Left lung (tissue), 10 donors: Measurements from ENCODE around the gene SFXN5. TPM values are rescaled to one million over a fixed set of nuclear protein-coding genes. Genes with fewer than 3 reads are reported as not detected.

Experiments
- ATAC-seq: fragments of 200-7000 bp; cut with Tn5 transposase; one replicate; pipeline ENCODE4 v1.9.1; 2020; ENCODE audit warnings: moderate library complexity
- DNase-seq, 4 donors: peaks; one replicate each; pipeline ENCODE4 v3.0.0-alpha.2; 2013 to 2020
- H3K27ac ChIP-seq, 2 donors: fragments of 200-600 bp; sonication (generic) in 1 of 2; one replicate each; pipeline versions ENCODE4 v1.5.0 to v1.8.0; 2020 to 2021
- H3K27me3 ChIP-seq, 2 donors: fragments of 200-600 bp; sonication (generic) in 1 of 2; one replicate each; pipeline versions ENCODE4 v1.5.0 to v1.8.0; 2020 to 2021
- H3K36me3 ChIP-seq, 2 donors: fragments of 200-600 bp; sonication (generic) in 1 of 2; one replicate each; pipeline versions ENCODE4 v1.5.0 to v1.8.0; 2020 to 2021
- H3K4me1 ChIP-seq, 2 donors: fragments of 200-600 bp; one replicate each; pipeline ENCODE4 v1.8.0; 2021
- H3K4me3 ChIP-seq, 2 donors: fragments of 200-600 bp; sonication (generic) in 1 of 2; one replicate each; pipeline versions ENCODE4 v1.5.0 to v1.8.0; 2020 to 2021; ENCODE audit warnings: mild to moderate bottlenecking in 1 of 2
- H3K9me3 ChIP-seq, 2 donors: fragments of 200-600 bp; sonication (generic) in 1 of 2; one replicate each; pipeline versions ENCODE4 v1.5.0 to v1.8.0; 2020 to 2021
- CTCF ChIP-seq, 2 donors: fragments of 200-600 bp; sonication (generic) in 1 of 2; IDR thresholded peaks; one replicate each; pipeline versions ENCODE4 v1.5.0 to v1.8.0; 2021; ENCODE audit warnings: antibody characterized with exemption in 2 of 2
- intact Hi-C, 2 donors: fragments of 100-400 bp; cut with DNase I; formaldehyde crosslinking; loops; one replicate each; pipeline versions ENCODE4 v1.11.2 to v1.14.2; 2022
- polyA plus RNA-seq, 6 donors: library from polyadenylated mRNA; unstranded; fragments of 120-200 nt; gene quantifications; one replicate each; pipeline ENCODE4 v1.2.1, GENCODE V29; 2013; ENCODE audit not compliant: insufficient read length in 6 of 6
- total RNA-seq, 2 donors: library from RNA; stranded (reverse); fragmentation: NEBNext Ultra II Directional; extraction: Animal tissue kit (Norgen Biotek cat#: 25700); gene quantifications; one replicate each; pipeline ENCODE4 v1.2.1, GENCODE V29; 2021
- donor health status: DM: no; HTN: yes; CAD: no.
- donor health status: DM: no; HTN: no; CAD: no.

Gene SFXN5
- total and polyA plus RNA-seq, 8 donors, result 14.5 to 21.1 (median 15.8) TPM

DNA sequence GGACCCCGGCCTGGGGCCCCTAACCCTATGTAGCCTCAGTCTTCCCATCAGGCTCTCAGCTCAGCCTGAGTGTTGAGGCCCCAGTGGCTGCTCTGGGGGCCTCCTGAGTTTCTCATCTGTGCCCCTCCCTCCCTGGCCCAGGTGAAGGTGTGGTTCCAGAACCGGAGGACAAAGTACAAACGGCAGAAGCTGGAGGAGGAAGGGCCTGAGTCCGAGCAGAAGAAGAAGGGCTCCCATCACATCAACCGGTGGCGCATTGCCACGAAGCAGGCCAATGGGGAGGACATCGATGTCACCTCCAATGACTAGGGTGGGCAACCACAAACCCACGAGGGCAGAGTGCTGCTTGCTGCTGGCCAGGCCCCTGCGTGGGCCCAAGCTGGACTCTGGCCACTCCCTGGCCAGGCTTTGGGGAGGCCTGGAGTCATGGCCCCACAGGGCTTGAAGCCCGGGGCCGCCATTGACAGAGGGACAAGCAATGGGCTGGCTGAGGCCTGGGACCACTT lies 137.8 kb downstream of the SFXN5 start:
- H3K27me3 ChIP-seq, result peaks cover 5 to 63% of the 10 kb centered on the region in 2 donors
- H3K27ac ChIP-seq, result no peak overlapping the region
- H3K4me3 ChIP-seq, result no peak overlapping the region
- no peaks in the 10 kb centered on the region for H3K4me1 ChIP-seq
- H3K36me3 ChIP-seq, result no peaks in the 10 kb centered on the region
- TF ChIP-seq CTCF (IDR thresholded peaks at IDR 0.05), result no peak
- peak in 2 of 4 donors; percentile 25 to 52 for DNase-seq
- intact Hi-C loops, result no loop called here
- no peaks in the 10 kb centered on the region for H3K9me3 ChIP-seq
- no peak for ATAC-seq

DNA sequence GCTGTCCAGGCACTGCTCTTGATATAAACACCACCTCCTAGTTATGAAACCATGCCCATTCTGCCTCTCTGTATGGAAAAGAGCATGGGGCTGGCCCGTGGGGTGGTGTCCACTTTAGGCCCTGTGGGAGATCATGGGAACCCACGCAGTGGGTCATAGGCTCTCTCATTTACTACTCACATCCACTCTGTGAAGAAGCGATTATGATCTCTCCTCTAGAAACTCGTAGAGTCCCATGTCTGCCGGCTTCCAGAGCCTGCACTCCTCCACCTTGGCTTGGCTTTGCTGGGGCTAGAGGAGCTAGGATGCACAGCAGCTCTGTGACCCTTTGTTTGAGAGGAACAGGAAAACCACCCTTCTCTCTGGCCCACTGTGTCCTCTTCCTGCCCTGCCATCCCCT lies 138.3 kb downstream of the SFXN5 start:
- TF ChIP-seq CTCF (IDR thresholded peaks at IDR 0.05), result no peak
- no peak for ATAC-seq
- Histone ChIP-seq H3K36me3 (no peaks in the 10 kb centered on the region), H3K4me1 (no peaks in the 10 kb centered on the region), H3K9me3 (no peaks in the 10 kb centered on the region), H3K4me3 (no peak overlapping the region), H3K27me3 (peaks cover 10 to 68% of the 10 kb centered on the region in 2 donors), H3K27ac (no peak overlapping the region)
- intact Hi-C loops, result no loop called here
- DNase-seq, result peak in 1 of 4 donors; percentile 7

- intact Hi-C loops, result no loop called here
- TF ChIP-seq CTCF (IDR thresholded peaks at IDR 0.05), result no peak
- peak in 2 of 4 donors; percentile 19 to 38 for DNase-seq
- no peak overlapping the region for H3K4me3 ChIP-seq
- ATAC-seq, result no peak
- H3K27ac ChIP-seq, result no peak overlapping the region
- no peaks in the 10 kb centered on the region for H3K4me1 ChIP-seq
- H3K9me3 ChIP-seq, result no peaks in the 10 kb centered on the region
- H3K36me3 ChIP-seq, result no peaks in the 10 kb centered on the region
- H3K27me3 ChIP-seq, result peaks cover 14 to 72% of the 10 kb centered on the region in 2 donors
Measured at GRCh38 chr2:72932805-72933204, 138.7 kb downstream of the SFXN5 start.

- no peaks in the 10 kb centered on the region for H3K36me3 ChIP-seq
- no peaks in the 10 kb centered on the region for H3K4me1 ChIP-seq
- no peak for TF ChIP-seq CTCF (IDR thresholded peaks at IDR 0.05)
- DNase-seq, result peak in 2 of 4 donors; percentile 10 to 58
- H3K27me3 ChIP-seq, result peaks cover 20 to 75% of the 10 kb centered on the region in 2 donors
- H3K4me3 ChIP-seq, result no peak overlapping the region
- H3K27ac ChIP-seq, result no peak overlapping the region
- H3K9me3 ChIP-seq, result no peaks in the 10 kb centered on the region
- ATAC-seq, result no peak
- intact Hi-C loops, result no loop called here
Measured at GRCh38 chr2:72932045-72932740, 139.3 kb downstream of the SFXN5 start.

- no peak overlapping the region for H3K27ac ChIP-seq
- peaks cover 28 to 78% of the 10 kb centered on the region in 2 donors for H3K27me3 ChIP-seq
- intact Hi-C loops, result no loop called here
- H3K9me3 ChIP-seq, result no peaks in the 10 kb centered on the region
- no peaks in the 10 kb centered on the region for H3K4me1 ChIP-seq
- H3K36me3 ChIP-seq, result no peaks in the 10 kb centered on the region
- TF ChIP-seq CTCF (IDR thresholded peaks at IDR 0.05), result no peak
- no peak overlapping the region for H3K4me3 ChIP-seq
- DNase-seq, result peak in 2 of 4 donors; percentile 28 to 57
- no peak for ATAC-seq
Measured at GRCh38 chr2:72931280-72931910, 140.1 kb downstream of the SFXN5 start.
